ENCODE results near the gene KLHL1.

The KLHL1 gene

DNA sequence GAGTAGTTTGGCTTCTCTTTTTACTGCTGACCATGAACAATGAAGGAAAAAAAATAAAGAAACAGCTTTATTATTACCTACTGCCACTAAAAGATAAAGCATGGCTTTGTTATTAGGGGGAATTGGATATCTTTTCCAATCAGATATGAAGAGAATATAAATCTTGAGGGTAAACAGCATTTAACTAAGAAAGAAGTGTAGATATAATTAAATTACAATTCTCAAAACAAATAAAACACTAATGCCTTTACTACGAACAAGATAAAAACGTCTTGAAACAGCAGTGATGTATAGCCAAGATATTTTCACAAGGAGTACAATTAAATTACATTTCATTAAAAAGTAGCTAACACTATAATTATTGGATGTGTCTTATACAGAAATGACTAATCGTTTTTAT lies 426.5 kb downstream of the KLHL1 start:
- Histone ChIP-seq H3K27me3 (ENCODE audit: insufficient read depth, low read depth, severe bottlenecking) (no peaks in the 10 kb centered on the region), H3K27ac (no peak overlapping the region), H3K36me3 (no peaks in the 10 kb centered on the region), H3K9me3 (ENCODE audit: severe bottlenecking) (no peaks in the 10 kb centered on the region), H3K4me3 (ENCODE audit: low read depth, low read length) (no peak overlapping the region)
- TF ChIP-seq, protein P1, sequence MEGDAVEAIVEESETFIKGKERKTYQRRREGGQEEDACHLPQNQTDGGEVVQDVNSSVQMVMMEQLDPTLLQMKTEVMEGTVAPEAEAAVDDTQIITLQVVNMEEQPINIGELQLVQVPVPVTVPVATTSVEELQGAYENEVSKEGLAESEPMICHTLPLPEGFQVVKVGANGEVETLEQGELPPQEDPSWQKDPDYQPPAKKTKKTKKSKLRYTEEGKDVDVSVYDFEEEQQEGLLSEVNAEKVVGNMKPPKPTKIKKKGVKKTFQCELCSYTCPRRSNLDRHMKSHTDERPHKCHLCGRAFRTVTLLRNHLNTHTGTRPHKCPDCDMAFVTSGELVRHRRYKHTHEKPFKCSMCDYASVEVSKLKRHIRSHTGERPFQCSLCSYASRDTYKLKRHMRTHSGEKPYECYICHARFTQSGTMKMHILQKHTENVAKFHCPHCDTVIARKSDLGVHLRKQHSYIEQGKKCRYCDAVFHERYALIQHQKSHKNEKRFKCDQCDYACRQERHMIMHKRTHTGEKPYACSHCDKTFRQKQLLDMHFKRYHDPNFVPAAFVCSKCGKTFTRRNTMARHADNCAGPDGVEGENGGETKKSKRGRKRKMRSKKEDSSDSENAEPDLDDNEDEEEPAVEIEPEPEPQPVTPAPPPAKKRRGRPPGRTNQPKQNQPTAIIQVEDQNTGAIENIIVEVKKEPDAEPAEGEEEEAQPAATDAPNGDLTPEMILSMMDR (IDR thresholded peaks at IDR 0.05; ENCODE audit: low read depth, low read length): no peak
- no peak for DNase-seq

GRCh38 chr13:69677343-69677742 lies 430.9 kb downstream of the KLHL1 start:
- Histone ChIP-seq H3K4me3 (ENCODE audit: low read depth, low read length) (no peak overlapping the region), H3K27ac (no peak overlapping the region), H3K36me3 (no peaks in the 10 kb centered on the region), H3K9me3 (ENCODE audit: severe bottlenecking) (no peaks in the 10 kb centered on the region), H3K27me3 (ENCODE audit: insufficient read depth, low read depth, severe bottlenecking) (no peaks in the 10 kb centered on the region)
- TF ChIP-seq, protein P1 (IDR thresholded peaks at IDR 0.05; ENCODE audit: low read depth, low read length): no peak
- DNase-seq: no peak

- no peaks in the 10 kb centered on the region for H3K36me3 ChIP-seq
- DNase-seq: no peak
- no peaks in the 10 kb centered on the region for H3K9me3 ChIP-seq (ENCODE audit: severe bottlenecking)
- H3K27ac ChIP-seq: no peak overlapping the region
- H3K4me3 ChIP-seq (ENCODE audit: low read depth, low read length): no peak overlapping the region
- TF ChIP-seq, protein P1 (IDR thresholded peaks at IDR 0.05; ENCODE audit: low read depth, low read length): no peak
- H3K27me3 ChIP-seq (ENCODE audit: insufficient read depth, low read depth, severe bottlenecking): no peaks in the 10 kb centered on the region
Observed at GRCh38 chr13:69676286-69676685, 432.0 kb downstream of the KLHL1 start.

DNA sequence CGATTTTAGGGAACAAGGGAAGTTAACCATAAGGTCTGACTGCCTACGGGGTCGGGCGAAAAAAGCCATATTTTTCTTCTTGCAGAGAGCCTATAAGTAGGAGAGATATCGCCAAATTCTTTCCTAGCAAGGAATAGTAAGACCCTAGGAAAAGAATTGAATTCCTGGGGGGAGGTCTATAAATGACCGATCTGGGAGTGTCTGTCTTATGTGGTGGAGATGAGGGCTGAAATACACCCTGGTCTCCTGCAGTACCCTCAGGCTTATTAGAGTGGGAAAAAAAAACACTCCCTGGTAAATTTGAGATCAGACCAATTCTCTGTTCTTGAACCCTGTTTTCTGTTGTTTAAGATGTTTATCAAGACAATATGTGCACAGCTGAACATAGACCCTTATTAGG lies 448.1 kb downstream of the KLHL1 start:
- no peak for DNase-seq
- no peak overlapping the region for H3K27ac ChIP-seq
- no peaks in the 10 kb centered on the region for H3K9me3 ChIP-seq (ENCODE audit: severe bottlenecking)
- H3K27me3 ChIP-seq (ENCODE audit: insufficient read depth, low read depth, severe bottlenecking): no peaks in the 10 kb centered on the region
- H3K4me3 ChIP-seq (ENCODE audit: low read depth, low read length): no peak overlapping the region
- no peaks in the 10 kb centered on the region for H3K36me3 ChIP-seq
- TF ChIP-seq, protein P1 (IDR thresholded peaks at IDR 0.05; ENCODE audit: low read depth, low read length): no peak

DNA sequence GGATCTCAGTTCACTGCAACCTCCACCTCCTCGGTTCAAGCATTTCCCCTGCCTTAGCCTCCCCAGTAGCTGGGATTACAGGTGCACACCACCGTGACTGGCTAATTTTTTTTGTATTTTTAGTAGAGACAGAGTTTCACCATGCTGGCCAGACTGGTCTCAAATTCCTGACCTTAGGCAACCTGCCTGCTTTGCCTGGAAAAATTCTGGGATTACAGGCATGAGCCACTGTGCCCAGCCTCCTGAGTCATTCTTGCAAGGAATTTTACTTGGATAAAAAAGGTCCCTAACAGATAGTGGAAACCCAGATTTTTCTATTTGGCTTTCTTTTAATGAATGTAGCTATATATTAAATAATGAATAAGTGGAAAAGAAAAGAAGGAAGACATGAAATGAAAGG lies 450.6 kb downstream of the KLHL1 start:
- H3K4me3 ChIP-seq (ENCODE audit: low read depth, low read length): no peak overlapping the region
- no peak for DNase-seq
- no peaks in the 10 kb centered on the region for H3K27me3 ChIP-seq (ENCODE audit: insufficient read depth, low read depth, severe bottlenecking)
- TF ChIP-seq, protein P1 (IDR thresholded peaks at IDR 0.05; ENCODE audit: low read depth, low read length): no peak
- no peaks in the 10 kb centered on the region for H3K9me3 ChIP-seq (ENCODE audit: severe bottlenecking)
- H3K36me3 ChIP-seq: no peaks in the 10 kb centered on the region
- H3K27ac ChIP-seq: no peak overlapping the region

GRCh38 chr13:69654392-69654791 lies 453.9 kb downstream of the KLHL1 start:
- no peaks in the 10 kb centered on the region for H3K36me3 ChIP-seq
- no peak overlapping the region for H3K4me3 ChIP-seq (ENCODE audit: low read depth, low read length)
- TF ChIP-seq, protein P1 (IDR thresholded peaks at IDR 0.05; ENCODE audit: low read depth, low read length): no peak
- no peak for DNase-seq
- no peaks in the 10 kb centered on the region for H3K9me3 ChIP-seq (ENCODE audit: severe bottlenecking)
- no peak overlapping the region for H3K27ac ChIP-seq
- no peaks in the 10 kb centered on the region for H3K27me3 ChIP-seq (ENCODE audit: insufficient read depth, low read depth, severe bottlenecking)
